Measurements from ENCODE around the gene AUTS2.
A peak's percentile ranks its signal among the peaks of the same experiment; 100 is the strongest.

- TF ChIP-seq YY1 (IDR thresholded peaks at IDR 0.05) (peak; percentile 77), CTCF (IDR thresholded peaks at IDR 0.05; ENCODE audit: low read depth, low read length, missing input control) (no peak), REST (IDR thresholded peaks at IDR 0.05) (no peak), RAD21 (IDR thresholded peaks at IDR 0.05) (peak; percentile 52 to 67), FOXA2 (IDR thresholded peaks at IDR 0.05) (peak; percentile 41), RXRA (IDR thresholded peaks at IDR 0.05) (peak; percentile 100), JUND (IDR thresholded peaks at IDR 0.05) (peak; percentile 65 to 71)
- TF ChIP-seq, protein P1, sequence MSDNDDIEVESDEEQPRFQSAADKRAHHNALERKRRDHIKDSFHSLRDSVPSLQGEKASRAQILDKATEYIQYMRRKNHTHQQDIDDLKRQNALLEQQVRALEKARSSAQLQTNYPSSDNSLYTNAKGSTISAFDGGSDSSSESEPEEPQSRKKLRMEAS (IDR thresholded peaks at IDR 0.05): peak; percentile 78
- TF ChIP-seq, protein P2, sequence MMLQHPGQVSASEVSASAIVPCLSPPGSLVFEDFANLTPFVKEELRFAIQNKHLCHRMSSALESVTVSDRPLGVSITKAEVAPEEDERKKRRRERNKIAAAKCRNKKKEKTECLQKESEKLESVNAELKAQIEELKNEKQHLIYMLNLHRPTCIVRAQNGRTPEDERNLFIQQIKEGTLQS (IDR thresholded peaks at IDR 0.05): peak; percentile 82
Observed at GRCh38 chr7:70474639-70475234, 876.5 kb downstream of the AUTS2 start.
